GOT3 (cell line): ENCODE data around the gene PDGFRB.
A peak's percentile ranks its signal among the peaks of the same experiment; 100 is the strongest.

Source experiments
- DNase-seq: peaks from one replicate; lab custom pipeline; 2025; ENCODE audit warnings: mixed read lengths; lab: John Stamatoyannopoulos, UW

The PDGFRB gene

DNA sequence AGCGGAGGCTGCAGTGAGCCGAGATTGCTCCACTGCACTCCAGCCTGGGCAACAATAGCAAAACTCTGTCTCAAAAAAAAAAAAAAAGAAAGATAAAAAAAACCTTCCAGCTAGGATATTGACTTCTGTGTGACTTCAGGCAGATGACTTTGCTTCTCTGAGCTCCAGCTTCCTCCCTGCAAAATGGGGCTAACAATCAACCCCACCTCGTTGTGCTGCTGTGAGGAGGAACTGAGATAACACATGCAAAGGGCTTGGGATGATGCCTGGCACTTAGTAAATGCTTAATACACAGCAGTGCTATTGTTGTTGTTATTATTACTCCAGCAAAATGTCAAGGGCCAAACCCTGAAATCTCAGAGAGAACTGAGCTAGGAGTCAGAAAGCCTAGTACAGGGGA lies 7.4 kb upstream of the PDGFRB start:
- no peak for DNase-seq

DNA sequence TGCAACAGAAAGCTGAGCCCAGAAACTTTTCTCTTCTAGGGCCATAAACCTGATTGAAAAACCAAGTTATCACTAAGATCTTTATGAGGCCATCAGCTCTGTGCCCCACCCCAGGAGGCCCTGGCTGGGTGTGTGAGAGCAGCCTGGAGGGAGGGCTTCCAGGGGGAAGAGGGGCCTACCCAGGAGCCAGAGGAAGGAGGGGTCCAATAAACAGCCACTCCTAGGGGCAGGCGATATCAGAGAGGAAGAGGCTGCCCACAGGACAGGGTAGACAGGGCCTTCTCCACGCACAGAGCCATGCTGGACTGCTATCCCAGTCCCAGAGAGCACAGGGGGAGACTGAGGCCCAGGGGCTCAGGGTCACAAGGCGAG lies 6.5 kb upstream of the PDGFRB start:
- no peak for DNase-seq

DNA sequence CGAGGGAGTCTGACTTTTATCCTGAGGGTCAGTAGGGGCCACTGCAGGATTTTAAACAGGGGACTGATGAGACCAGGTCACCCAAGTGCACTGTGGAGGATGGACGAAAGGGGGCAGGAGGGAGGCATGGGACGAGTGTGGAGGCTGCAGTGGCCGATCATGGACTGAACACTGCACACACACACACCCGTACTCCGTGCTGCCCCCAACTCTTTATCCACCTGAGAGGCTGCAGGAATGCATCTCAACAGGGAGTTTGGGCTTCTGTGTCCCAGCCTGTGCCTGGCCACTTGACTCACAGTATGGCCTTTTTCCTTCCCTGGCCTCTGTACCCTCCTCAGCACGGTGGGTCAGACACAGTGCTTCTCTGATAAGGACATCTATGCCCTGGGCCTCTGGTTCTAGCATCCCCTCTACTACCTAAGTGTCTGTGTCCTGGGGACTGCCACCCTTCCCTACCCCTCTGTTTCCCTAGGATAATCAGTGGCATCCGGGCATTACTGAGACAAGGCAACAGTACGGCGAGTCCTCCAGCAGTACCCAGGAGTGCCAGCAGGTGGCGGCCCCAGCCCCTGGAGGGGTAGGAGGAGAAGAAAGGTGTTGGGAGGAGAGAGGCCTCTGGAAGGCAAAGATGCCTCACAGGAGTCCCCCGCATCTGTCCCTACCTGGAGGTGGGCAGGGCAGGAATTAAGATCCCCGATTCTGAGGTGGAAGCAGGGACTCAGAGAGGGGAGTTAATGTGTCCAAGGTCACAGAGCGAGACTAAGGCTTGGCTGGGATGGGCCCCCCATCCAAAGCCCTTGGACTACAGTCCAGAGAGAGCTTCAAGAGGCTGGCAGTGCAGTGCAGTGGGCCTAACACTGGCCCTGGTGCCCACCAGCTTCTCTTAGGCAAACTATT lies 5.8 kb upstream of the PDGFRB start:
- peak; percentile 53 for DNase-seq

DNA sequence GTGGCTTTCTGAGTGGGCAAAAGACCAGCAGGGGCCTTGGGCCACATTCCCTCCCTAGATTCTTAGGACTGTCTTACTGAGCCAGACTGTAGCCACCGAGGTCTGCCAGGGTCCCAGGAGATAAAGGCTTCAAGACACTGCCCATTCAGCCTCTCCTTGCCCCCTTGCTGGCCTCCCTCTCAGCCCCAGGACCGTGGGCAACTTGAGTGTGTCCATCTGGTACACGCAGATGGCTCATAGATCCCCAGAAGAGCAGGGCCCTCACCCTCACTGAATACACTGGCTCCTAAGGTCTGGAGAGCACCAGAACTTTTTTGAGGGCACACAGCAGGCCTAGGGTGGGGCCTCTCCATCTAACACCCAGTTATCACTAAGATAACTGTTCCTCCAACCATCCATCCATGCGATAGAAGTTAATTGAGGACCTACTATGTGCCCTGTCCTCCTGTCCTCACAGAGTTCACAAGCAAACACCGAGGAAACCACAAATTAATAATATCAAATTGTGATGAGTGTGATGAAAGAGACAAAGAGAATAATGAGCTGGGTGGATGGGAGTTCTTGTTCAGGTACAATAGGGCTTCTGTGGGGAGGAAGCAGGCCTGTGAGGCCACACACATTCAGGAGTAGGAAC lies 4.9 kb upstream of the PDGFRB start:
- no peak for DNase-seq

DNA sequence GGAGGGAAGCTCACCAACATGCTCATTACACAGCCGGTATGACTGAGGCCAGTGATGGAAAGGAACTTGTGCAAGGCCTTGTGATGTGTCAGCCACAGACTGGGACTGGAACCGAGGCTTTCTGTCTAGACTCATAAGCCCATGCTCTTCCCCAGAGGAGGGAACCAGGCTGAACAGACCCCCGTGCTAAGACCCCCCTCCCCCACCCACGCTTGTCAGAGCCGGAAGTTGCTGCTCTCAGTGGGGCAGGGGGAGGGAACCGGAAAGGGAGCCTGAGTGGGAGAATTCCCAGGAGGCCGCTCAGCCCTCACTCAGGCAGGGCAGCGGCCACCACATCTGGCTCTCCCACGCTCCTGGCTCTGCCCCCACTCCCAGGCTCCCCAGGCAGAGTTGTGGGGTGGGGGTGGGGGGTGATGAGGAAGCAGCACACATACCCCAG lies 4.1 kb upstream of the PDGFRB start:
- no peak for DNase-seq

DNA sequence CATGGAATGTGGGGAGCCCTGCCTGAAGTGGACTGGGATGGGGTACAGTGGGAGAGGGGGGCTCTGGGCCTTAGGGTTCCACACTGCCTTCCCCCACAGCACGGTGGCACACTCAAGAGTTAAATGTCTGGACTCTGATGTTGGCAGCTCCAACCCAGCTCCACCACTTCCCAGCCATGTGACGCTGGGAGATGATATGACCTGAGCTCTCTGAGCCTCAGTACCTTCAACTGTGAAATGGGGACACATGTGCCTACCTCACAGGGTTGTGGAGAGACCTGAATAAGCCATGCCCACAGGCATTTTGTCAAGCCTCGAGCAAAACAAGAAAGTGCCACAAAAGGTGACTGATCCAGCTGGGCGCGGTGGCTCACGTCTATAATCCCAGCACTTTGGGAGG lies 3.4 kb upstream of the PDGFRB start:
- no peak for DNase-seq

DNA sequence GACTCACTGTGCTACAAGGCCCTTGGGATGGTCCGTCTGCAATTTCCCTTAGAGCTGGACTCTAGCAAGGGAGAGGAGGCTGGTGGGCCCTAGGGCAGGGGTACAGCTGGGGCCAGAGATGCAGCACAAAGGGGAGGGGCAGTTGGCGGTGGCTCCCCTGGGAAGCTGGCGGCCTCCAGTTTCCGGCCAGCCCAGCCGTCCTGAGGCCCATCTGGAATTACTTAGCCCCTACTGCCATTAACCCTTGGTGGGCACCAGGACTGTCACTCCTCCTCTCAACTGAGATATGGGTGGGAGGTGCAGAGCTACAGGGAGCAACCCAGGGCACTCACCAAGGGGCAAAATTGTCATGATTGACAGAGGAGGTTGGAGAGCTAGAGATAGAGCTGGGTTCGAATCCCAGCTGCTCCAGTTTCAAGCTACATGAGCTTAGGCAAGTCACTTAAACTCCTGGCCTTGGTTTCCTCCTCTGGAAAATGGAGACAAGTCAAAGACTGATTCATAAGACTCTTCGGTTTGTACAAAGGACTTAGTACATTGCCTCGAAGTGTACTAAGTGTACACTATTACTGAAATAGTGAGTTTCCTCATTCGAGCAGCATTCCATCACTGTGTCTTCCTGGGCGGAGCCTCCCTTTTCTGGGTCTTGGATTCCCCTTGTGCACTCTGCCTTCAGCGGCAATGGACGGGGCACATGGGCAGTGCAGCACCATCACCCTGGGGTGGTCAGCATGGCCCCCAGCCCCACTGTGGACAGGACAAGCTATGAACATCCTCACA lies 2.7 kb upstream of the PDGFRB start:
- DNase-seq = no peak

DNA sequence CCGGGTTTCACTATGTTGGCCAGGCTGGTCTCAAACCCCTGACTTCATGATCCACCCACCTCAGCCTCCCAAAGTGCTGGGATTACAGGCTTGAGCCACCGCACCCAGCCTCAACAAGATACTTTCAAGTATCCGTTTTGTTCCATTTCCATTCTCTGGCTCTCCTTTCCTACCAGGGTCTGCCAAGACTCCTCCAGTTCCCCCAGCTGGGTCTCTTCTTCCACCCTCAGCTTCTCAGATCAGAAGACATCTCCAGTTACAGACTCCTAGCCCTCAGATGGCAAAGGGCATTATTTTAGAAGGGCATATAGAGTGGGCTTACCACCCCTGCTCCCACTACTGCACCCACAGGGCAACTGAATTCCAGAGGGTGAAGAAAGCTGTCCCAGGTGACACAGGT lies 1.5 kb upstream of the PDGFRB start:
- no peak for DNase-seq

DNA sequence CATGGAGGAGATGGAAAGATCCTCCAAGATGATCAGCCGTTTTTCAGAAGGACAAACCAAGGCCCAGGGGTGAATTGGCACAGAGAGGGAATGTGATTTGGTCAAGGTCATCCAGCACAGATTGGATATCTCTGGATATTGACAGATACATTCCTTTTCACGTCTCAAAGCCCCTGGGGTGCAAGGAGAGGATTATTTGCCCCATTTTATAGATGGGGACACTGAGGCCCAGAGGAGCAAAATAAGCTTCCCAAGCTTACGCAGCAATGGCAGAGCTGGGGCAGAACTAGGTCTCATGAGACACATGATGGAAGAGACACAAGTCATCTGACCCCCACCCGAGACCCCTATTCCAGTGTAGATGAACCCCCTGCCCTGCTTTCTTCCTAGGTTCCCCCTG lies 895 bp upstream of the PDGFRB start:
- no peak for DNase-seq

DNA sequence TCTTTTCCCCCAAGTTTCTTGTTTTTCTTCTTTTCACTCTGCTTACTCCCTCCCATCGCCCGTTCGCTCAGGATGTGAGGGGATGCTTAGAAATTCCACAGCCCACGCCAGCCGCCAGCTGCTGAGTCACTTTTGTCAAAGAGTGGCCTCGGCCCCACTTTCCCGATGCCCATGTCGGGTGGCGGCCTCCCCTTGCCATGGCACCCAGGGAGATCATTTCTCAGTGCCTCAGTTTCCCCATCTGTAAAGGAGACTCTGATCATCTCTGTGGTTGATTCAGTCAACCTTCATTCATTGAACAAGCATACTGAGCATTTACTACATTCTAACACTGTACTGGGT lies 353 bp upstream of the PDGFRB start:
- no peak for DNase-seq

DNA sequence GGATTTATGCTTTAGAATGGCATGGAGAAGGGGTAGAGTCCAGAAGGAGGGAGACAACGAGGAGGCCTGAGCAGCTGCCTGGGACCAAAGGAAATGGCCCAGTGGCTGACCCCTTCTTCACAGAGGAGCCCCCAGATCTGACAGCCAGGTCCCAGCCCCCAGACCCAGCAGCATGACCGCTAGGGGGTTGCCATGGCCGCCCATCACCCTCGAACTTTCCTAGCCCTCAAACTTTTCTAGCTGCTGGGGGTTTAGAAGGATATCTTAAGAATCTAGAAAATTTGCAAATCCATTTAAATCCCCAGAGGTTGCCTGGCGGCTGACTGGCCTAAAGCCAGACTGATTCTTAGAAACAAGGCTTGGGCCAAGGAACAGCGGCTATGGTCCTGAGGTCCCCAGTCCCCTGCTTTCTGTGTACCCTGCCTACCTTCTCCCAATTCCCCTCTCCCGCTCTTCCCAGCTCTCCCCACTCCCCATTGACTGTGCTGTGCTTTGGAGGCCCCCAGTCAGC lies 972 bp downstream of the PDGFRB start:
- DNase-seq = no peak

DNA sequence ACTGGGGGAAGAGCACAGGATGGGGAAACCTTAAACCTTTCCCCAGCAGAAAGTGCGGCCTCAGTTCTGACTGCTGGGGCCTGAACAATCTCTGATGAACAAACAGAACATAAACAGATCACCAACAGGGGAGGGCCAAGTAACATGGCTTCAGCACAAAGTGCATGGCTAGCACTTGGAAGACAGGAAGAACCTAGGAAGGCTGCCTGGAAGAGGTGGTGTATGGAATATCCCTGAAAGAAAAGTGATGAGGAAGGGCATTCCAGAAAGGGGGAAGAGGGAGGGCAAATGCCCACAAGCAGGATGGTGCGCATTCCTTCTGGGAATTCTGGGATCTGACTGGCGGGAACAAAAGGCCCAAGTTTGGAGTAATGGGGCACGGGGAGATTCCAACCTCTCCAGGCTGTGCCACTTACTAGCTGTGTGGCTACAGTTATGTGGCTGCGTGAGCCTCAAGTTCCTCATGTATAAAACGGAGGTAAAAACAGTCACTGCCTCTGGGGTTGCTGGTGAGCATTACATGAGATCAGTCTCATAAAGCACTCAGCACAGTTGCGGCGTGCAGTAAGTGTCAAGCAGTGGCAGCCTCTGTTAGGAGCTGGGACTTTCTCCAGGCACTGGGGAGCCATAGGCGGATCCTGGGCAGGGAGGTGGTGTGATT lies 1.6 kb downstream of the PDGFRB start:
- no peak for DNase-seq

DNA sequence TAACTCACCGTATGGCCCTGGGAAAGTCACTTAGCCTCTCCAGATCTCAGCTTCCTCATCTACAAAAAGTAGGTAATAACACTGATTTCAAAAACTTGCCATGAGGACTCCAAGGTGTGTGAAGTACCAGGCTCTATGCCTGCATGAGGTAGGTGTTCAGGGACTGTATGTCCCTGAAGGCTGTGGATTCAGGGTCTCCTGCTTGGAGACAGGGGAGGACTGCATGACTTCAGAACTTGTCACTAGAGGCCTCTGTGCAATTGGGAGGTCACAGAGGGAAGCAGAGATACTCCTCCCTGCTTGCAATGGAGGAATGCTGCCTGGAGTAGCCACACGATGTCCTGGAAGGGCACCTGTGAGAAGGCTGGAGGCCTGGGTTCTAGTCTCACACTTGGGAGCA lies 2.2 kb downstream of the PDGFRB start:
- DNase-seq = no peak

DNA sequence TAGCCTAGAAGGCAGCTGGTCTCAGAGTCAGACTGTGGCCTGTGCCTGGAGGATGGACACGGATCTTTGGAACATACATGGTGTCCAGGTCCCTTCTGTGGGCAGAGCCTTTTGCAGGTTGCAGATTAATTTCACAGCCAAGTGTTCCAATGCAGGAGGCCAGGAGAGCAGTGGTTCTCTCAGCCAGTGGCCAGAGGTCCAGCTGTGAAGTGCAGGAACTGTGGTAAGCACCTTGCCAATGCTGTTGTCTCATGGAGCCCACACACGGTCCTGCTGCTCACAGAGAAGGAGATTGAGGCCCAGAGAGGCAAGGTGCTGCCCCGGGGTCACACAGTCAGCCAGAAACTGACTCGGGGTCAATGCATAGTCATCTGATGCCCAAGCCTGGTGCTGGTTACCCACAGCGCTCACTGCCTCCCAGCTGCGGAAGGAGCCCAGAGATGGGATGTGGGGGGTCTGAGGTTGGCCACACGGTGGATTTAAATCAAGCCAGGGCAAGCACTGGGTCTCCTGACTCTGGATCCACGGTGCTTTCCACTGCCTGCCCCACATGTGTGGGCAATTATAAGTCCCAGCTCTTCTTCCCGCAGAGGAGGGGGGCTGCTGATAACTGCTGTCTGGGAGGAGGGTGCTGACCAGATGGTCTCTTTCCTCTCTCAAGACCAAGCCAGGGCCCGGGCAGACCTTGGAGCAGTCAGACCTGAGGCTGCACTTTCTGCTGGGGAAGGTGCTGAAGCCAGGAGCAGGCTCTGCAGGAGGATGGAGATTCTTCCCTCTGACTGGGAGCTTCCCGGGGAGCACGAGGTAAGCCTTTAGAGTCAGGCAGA lies 2.8 kb downstream of the PDGFRB start:
- no peak for DNase-seq

DNA sequence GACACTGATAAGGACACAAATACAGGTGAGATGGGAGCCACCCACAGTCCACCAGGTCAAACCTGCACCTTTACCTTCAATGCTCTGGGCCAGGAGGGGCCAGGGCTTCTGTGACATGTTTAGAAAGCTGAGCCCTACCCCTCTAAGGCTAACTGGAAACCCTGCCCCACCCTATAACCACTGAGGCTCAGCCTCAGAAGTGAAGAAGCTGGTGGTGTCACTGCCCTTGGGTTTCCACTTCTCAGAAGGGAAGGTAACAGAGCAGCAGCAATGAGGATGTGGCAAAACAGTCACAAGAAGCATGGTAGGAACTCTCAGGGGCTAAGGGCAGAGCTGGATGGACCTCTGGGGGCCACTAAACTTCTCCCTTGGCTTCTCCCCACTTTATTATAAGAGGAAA lies 6.0 kb downstream of the PDGFRB start:
- DNase-seq = no peak

DNA sequence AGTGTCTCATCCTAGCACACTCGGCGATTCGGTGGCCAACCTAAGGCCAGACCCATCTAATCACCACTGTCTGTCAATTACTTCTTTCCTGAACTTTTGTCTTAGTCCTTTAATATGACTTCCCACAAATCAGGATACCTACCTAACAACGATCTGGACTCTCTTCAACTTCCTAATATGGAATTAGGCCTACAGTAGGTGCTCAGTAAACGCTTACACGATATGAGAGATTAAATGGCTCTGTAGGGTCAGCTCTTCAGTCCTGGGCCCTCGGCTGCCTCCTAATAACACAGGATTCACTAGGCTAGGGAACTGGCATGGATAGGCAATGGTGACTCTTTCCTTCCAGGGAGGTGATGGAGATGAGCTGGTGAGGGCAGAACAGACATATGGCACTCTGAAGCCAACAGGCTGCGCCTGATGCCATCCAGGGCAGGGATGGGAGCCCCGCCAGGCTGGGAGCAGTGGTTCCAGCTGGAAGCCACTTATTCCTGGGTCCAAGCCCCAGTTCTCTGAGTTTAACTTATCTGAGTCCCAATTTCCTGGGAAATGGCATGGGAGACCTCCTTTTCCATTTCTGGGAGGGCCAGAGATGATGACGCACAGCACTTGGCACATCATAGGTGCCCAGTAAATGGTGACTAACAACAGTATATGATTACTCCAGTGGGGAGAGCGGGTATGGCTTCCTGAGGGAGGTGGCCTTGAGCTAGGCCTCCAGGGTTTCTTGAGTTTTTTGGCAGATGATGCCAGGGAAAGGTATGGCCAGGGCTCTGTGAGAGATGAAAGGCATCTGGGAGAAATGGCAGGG lies 7.3 kb downstream of the PDGFRB start:
- DNase-seq = peak; percentile 45

DNA sequence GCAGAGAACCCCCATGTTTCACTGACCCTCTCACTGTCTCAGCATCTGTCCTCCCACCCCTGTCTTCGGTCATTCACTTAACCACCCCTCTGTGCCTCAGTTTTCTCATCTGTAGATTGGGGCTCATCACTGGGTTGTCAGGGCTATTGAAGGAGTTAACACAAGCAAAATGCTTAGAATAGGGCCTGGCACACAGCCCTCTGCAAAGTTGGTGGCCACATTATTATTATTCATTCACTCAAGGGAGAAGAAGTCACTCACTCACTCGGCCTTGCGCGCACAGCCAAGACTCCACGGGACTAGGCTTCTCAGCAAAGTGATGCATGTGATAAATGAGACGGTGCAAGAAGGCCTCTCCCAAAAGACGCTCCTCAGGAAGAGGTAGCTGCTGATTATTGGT lies 8.0 kb downstream of the PDGFRB start:
- DNase-seq = no peak

DNA sequence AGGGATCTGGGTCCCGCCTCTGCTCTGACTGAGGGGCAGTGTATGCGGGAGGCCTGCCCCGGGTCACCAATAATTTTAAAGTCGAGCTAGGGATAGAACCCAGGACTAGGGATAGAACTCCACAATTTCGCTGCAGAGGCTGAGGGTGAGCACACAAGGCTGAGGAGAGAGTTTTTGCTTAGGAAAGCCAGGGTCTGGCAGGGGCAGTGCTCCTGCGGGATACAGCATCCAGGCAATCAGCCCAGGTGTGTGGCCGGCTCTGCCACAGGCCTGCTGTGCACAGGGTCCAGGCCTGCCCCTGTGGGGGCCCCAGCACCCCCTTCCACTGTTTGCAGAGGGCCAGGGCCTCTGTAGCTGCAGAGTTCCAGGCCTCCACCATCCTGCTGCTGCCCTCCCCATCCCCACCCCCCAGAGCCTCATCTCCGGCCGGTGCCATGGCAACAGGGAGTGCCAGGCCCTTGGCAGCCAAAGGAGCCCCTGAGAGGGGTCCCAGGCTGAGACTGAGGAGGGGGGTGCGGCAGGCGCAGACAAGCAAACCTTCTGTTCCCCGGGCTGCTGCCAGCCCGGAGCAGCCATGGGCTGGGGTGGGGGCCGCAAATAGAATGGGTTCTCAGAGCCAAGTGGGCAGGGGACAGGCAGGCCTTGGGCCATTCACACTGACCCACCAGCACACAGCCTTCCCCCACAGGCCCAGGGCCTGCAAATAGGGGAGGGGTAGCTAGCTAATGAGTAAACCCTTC lies 8.6 kb downstream of the PDGFRB start:
- DNase-seq = no peak

DNA sequence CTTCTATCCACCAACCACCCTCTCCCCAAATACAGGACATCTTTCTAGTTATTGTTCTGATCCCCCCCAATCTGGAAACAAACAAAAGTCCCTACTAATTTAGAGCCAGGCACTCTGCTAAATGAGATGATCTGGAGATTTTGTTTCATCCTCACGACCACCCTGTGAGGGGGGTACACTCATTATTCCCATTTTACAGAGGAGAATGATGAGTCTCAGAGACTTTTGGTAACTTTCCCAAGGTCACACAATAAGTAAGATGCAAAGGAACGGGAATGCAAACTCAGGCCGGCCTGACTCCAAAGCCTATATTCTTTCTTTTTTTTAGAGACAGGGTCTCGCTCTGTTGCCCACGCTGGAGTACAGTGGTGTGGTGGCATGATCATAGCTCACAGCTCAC lies 9.4 kb downstream of the PDGFRB start:
- no peak for DNase-seq

DNA sequence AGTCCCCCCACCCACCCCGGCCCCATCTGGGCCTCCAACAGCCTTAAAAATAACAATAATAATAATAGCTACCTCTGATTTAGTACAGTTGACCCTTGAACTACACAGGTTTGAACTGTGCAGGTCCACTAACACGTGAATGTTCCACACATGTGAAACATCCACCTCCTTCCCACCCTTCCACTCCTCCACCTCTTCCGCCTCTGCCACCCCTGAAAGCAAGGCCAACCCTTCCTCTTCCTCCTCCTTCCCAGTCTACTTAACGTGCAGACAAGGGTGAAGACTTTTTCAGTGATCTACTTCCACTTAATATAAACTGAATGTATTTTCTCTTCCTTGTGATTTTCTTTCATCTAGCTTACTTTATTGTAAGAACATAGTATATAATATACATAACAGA lies 10.8 kb downstream of the PDGFRB start:
- DNase-seq = no peak
